ENCODE data around the gene JMJD6. TPM values are rescaled to one million over a fixed set of nuclear protein-coding genes. Genes with fewer than 3 reads are reported as not detected.

The JMJD6 gene
- total RNA-seq, 3 donors from 2014 or later: 13.1 to 34.1 (median 25.6) TPM

DNA sequence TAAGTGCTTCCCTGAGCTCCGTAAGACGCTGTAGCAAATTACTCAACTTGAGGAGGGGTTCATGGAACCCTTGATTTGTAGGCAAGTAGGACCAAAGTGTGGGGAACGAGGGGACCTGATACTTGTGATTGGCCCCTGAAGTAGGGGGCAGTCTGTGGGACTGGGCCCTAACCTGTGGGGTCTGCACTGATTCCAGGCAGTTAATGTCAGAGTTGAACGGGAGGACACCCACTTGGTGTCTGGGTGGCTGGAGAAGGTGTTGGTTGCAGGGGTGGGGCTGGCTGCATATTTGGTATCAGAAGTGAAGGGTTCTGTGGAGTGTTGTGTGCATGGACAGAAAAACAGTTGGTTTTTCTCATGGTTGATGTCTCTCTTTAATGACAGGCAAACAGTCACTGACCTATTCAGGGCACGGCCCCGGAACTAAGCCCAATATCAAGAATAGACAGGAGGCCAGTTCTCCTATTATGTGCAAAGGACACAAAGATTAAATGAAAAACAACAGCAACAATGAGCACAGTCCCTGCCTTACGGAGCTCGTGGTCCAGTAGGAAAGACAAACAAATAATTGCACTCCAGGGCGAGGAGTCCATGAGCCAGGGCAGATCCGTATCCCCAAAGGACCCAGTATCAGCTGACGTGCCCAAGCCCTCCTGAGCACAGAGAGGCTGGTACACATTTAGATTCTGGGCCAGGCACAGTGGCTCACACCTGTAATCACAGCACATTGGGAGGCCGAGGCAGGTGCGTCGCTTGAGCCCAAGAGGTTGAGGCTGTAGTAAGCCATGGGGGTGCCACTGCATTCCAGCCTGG, 34.8 kb downstream of the JMJD6 start:
- Histone ChIP-seq H3K27ac (no peak overlapping the region), H3K27me3 (no peaks in the 10 kb centered on the region), H3K36me3 (no peaks in the 10 kb centered on the region), H3K4me1 (peaks cover 0 to 4% of the 10 kb centered on the region in 2 donors), H3K9me3 (no peaks in the 10 kb centered on the region), H3K4me3 (no peak overlapping the region)
- intact Hi-C loops (cut with DNase I; ENCODE audit: low total_unique reads): loop anchor here (5.0 to 10.0 kb wide), 2 partner anchors 157 to 316 kb away; partner anchors contain the start of gene CYGB
- no peak for DNase-seq (ENCODE audit: low spot score in 2 of 2)
- TF ChIP-seq POLR2AphosphoS5 (IDR thresholded peaks at IDR 0.05) (no peak), POLR2A (IDR thresholded peaks at IDR 0.05) (no peak)
- TF ChIP-seq, protein P1, sequence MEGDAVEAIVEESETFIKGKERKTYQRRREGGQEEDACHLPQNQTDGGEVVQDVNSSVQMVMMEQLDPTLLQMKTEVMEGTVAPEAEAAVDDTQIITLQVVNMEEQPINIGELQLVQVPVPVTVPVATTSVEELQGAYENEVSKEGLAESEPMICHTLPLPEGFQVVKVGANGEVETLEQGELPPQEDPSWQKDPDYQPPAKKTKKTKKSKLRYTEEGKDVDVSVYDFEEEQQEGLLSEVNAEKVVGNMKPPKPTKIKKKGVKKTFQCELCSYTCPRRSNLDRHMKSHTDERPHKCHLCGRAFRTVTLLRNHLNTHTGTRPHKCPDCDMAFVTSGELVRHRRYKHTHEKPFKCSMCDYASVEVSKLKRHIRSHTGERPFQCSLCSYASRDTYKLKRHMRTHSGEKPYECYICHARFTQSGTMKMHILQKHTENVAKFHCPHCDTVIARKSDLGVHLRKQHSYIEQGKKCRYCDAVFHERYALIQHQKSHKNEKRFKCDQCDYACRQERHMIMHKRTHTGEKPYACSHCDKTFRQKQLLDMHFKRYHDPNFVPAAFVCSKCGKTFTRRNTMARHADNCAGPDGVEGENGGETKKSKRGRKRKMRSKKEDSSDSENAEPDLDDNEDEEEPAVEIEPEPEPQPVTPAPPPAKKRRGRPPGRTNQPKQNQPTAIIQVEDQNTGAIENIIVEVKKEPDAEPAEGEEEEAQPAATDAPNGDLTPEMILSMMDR (IDR thresholded peaks at IDR 0.05): no peak

DNA sequence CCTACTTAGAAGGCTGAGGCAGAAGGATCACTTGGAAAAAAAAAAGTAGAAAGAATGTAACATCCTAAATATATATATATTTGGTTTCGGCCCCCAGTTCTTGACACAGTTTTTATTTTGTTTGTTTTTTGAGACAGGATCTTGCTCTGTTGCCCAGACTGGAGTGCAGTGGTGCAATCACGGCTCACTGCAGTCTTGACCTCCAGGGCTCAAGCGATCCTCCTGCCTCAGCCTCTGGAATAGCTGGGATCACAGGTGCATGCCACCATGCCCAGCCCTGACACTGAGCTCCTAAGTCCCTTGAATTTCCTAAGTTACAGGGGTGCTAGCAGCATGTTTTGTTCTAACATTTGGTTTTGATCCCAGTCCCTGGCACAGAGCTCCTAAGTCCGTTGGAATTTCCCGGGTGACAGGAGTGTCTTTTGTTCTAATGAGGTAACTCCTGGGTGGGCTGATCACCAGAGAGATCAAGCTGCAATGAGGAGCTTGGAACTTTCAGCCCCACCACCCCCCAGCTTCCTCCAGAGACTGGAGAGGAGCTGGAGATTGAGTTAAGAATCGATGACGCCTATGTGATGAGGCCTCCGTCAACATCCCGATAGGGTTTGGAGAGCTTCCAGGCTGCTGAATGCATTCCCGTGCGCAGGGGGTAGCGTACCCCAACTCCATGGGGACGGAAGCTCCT, 35.7 kb downstream of the JMJD6 start:
- no peak overlapping the region for H3K4me3 ChIP-seq
- intact Hi-C loops (cut with DNase I; ENCODE audit: low total_unique reads): loop anchor here (5.0 to 10.0 kb wide), 2 partner anchors 156 to 317 kb away; partner anchors contain the start of gene CYGB
- H3K4me1 ChIP-seq: peaks cover 0 to 4% of the 10 kb centered on the region in 2 donors
- H3K9me3 ChIP-seq: no peaks in the 10 kb centered on the region
- no peak for TF ChIP-seq POLR2AphosphoS5 (IDR thresholded peaks at IDR 0.05)
- no peak for TF ChIP-seq POLR2A (IDR thresholded peaks at IDR 0.05)
- TF ChIP-seq, protein P1 (IDR thresholded peaks at IDR 0.05): no peak
- H3K27me3 ChIP-seq: no peaks in the 10 kb centered on the region
- DNase-seq (ENCODE audit: low spot score in 2 of 2): no peak
- no peak overlapping the region for H3K27ac ChIP-seq
- H3K36me3 ChIP-seq: no peaks in the 10 kb centered on the region

DNA sequence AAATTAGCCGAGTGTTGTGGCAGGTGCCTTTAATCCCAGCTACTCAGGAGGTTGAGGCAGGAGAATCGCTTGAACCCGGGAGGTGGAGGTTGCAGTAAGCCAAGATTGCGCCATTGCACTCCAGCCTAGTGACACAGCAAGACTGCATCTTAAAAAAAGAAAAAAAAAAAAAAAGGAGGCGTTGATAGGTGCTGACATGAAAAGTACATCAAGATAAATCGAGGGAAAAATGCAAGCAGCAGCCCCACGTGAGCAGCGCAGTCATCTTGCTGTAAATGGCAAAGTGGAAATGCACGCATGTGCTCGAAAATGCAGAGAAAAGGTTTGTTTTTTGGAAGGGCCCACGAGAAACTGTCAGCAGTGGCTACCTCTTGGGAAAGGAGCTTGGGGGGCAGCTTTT, 36.5 kb downstream of the JMJD6 start:
- TF ChIP-seq POLR2AphosphoS5 (IDR thresholded peaks at IDR 0.05): no peak
- TF ChIP-seq, protein P1 (IDR thresholded peaks at IDR 0.05): no peak
- no peak for TF ChIP-seq POLR2A (IDR thresholded peaks at IDR 0.05)
- no peak overlapping the region for H3K27ac ChIP-seq
- DNase-seq (ENCODE audit: low spot score in 2 of 2): no peak
- H3K4me1 ChIP-seq: peaks cover 0 to 4% of the 10 kb centered on the region in 2 donors
- H3K36me3 ChIP-seq: no peaks in the 10 kb centered on the region
- H3K9me3 ChIP-seq: no peaks in the 10 kb centered on the region
- intact Hi-C loops (cut with DNase I; ENCODE audit: low total_unique reads): loop anchor here (5.0 to 10.0 kb wide), 2 partner anchors 155 to 317 kb away; partner anchors contain the start of gene CYGB
- no peak overlapping the region for H3K4me3 ChIP-seq
- no peaks in the 10 kb centered on the region for H3K27me3 ChIP-seq

DNA sequence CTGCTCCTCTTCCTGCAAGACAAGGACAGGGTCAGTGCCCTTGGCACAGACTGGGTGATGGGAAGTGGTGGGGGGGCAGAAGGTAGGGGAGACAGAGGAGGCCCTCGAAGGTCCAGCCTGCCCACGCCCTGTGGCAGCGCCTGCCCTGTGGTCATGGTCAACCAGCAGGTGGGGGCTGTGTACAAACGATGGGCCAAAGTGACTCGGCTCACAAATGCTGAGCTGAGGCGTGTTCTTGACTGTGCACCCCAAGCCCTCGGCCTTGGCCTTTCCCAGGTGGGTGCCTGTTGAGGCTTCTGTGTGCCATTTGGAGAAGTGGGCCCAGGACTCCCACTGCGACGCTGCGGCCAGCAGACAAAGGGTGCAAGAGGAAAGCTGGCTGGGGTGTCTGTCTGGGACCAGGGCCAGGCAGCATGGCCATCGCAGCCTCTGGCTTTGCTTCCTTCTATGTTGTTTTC, 38.2 kb downstream of the JMJD6 start:
- Histone ChIP-seq H3K36me3 (no peaks in the 10 kb centered on the region), H3K27me3 (no peaks in the 10 kb centered on the region), H3K9me3 (no peaks in the 10 kb centered on the region), H3K4me3 (peak overlapping the region in 1 of 3 donors; percentile 4), H3K4me1 (peaks cover 0 to 4% of the 10 kb centered on the region in 2 donors), H3K27ac (peak overlapping the region; percentile 79 to 95)
- DNase-seq (ENCODE audit: low spot score in 2 of 2): no peak
- intact Hi-C loops (cut with DNase I; ENCODE audit: low total_unique reads): no loop called here
- TF ChIP-seq, protein P1 (IDR thresholded peaks at IDR 0.05): no peak
- TF ChIP-seq POLR2AphosphoS5 (IDR thresholded peaks at IDR 0.05) (no peak), POLR2A (IDR thresholded peaks at IDR 0.05) (no peak)

All from breast epithelium (tissue), 4 donors.